Glutamatergic neuron (in vitro differentiated cells): Measurements from ENCODE around the gene CCDC9B. TPM values are rescaled to one million over a fixed set of nuclear protein-coding genes. Genes with fewer than 3 reads are reported as not detected.
A peak's percentile ranks its signal among the peaks of the same experiment; 100 is the strongest.

Experiments used
- DNase-seq: peaks from one replicate; pipeline ENCODE4 v3.0.0; 2022
- H3K27ac Mint-ChIP-seq: one replicate; pipeline ENCODE4 v1.8.0; 2020; ENCODE audit warnings: mild to moderate bottlenecking, mixed read lengths, inconsistent platforms; ENCODE audit not compliant: unreplicated experiment
- H3K27me3 Mint-ChIP-seq: one replicate; pipeline ENCODE4 v1.8.0; 2020; ENCODE audit warnings: mild to moderate bottlenecking, moderate library complexity, mixed read lengths, inconsistent platforms; ENCODE audit not compliant: unreplicated experiment
- H3K36me3 Mint-ChIP-seq: one replicate; pipeline ENCODE4 v1.8.0; 2020; ENCODE audit warnings: mild to moderate bottlenecking, mixed read lengths, inconsistent platforms; ENCODE audit not compliant: unreplicated experiment
- H3K4me1 Mint-ChIP-seq: one replicate; pipeline ENCODE4 v1.8.0; 2020; ENCODE audit warnings: mild to moderate bottlenecking, low read depth, mixed read lengths, inconsistent platforms; ENCODE audit not compliant: unreplicated experiment
- H3K4me3 Mint-ChIP-seq: one replicate; pipeline ENCODE4 v1.8.0; 2020; ENCODE audit warnings: mild to moderate bottlenecking, mixed read lengths, inconsistent platforms; ENCODE audit not compliant: unreplicated experiment
- H3K9me3 Mint-ChIP-seq: one replicate; pipeline ENCODE4 v1.8.0; 2020; ENCODE audit warnings: mild to moderate bottlenecking, moderate library complexity, mixed read lengths, inconsistent platforms; ENCODE audit not compliant: unreplicated experiment
- CTCF ChIP-seq: fragments of 200-600 bp; sonication (generic); IDR thresholded peaks from one replicate; pipeline ENCODE4 v1.5.0; 2021; ENCODE audit not compliant: partially characterized antibody, unreplicated experiment
- total RNA-seq: library from RNA; stranded (reverse); fragmentation: NEBNext Ultra II Directional; extraction: Animal tissue kit (Norgen Biotek cat#: 25700); gene quantifications from one replicate; pipeline ENCODE4 v1.2.1, GENCODE V29; 2021; ENCODE audit not compliant: unreplicated experiment

CCDC9B gene
- total RNA-seq, 1 donor from 2014 or later: 0.49 TPM

DNA sequence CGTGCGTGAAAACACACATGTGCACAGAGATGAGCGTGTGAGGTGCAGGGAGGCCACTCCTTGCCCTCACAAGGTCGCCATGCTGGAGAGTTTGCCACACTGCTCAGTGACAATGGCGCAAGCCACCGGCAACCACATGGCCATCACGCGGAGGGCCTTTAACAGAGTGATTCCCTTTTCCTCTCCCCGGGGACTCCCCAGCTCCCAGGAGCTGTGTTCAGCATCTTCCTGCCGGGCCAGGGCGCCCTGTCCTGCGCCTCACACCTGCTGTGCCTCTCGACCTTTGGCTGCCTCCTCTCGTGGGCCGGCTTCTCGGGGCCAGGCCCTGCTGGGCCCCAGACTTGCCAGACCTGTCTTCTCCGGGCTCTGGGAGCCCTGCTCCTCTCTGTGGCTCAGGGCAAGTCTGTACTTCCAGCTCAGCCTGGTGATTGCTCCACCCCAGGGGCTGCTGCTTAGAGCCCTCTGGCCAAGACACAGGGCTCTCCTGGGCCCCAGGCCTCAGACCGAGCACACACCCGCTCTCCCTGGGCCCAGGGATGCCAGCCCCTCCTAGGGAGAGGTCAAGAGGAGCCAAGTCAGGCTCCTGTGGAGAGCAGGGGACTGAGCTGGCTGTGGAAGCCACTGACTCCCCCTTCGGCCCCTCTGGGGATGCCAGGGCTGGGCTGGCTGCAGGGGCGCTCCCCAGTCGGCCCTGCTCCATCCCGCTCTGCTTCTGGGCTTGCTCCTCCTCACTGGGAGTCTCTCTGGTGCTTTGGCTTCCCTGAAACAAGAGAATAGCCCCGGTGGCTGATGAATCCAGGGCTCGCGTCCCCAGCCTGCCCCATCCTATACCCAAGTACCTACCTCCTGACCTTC, 5.6 kb downstream of the CCDC9B start:
- DNase-seq: no peak
- Mint-ChIP-seq H3K27me3 (peaks cover 14% of the 10 kb centered on the region), H3K4me3 (no peak overlapping the region), H3K9me3 (peaks cover 11% of the 10 kb centered on the region), H3K4me1 (peaks cover 29% of the 10 kb centered on the region), H3K27ac (no peak overlapping the region), H3K36me3 (peaks cover 4% of the 10 kb centered on the region)
- no peak for TF ChIP-seq CTCF

DNA sequence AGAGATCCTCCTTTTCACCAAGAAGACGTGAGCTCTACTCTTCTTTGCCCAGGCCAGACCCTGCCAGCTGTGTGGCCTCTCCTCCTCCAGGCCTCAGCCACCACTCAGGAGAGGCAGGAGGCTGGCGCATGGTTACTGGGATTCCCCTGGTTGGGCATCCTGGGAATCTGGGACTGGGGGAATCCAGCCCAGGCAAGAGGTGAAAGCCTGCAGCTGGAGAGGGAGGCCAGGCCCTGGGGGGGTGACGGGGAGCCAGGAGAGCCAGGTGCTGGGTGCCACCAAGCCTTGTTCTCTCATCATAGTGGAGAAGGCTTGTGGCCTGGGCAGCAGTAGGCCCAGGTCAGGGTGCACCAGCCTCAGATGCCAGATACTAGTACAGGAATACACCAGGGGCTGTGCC, 6.2 kb downstream of the CCDC9B start:
- DNase-seq: no peak
- peaks cover 4% of the 10 kb centered on the region for H3K36me3 Mint-ChIP-seq
- H3K27me3 Mint-ChIP-seq: peaks cover 12% of the 10 kb centered on the region
- no peak overlapping the region for H3K27ac Mint-ChIP-seq
- H3K9me3 Mint-ChIP-seq: peaks cover 11% of the 10 kb centered on the region
- peaks cover 33% of the 10 kb centered on the region for H3K4me1 Mint-ChIP-seq
- H3K4me3 Mint-ChIP-seq: no peak overlapping the region
- TF ChIP-seq CTCF: no peak

- Mint-ChIP-seq H3K36me3 (peaks cover 4% of the 10 kb centered on the region), H3K9me3 (peaks cover 11% of the 10 kb centered on the region), H3K4me3 (peak overlapping the region; percentile 70), H3K4me1 (peaks cover 36% of the 10 kb centered on the region), H3K27me3 (peaks cover 12% of the 10 kb centered on the region), H3K27ac (no peak overlapping the region)
- no peak for DNase-seq
- no peak for TF ChIP-seq CTCF
These were observed 6.7 kb downstream of the CCDC9B start for GRCh38 chr15:40333922-40334492.

DNA sequence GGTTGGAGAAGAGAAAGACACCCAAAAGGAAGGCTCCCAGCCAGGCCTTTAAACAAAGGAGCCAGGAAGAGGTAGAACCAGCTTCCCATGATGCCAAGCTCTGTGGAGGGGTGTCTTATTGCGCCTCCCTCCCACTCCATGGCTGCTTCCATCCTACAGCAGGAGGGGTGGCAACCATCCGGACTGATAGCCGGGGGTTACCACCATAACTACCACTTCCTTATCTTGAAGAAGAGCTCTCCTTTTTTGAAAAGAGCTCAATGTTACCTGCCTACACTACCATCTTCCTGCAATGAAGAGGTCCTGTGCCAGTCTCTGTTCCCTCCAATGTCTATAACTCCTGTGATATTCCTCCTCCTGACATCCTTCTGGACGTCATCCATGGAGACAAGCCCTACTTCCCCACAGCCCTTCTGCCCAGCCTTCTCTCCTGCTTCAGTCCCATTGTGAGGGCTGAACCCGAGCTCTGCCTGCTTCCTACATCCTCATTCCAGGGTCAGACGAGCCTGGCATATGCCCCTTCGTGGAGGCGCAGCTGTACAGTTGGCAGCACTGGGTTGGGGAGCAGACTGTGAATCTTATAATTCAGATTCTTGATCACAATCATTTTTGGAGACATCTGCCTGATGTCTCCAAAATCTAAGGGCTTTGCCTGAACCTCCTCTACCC, 8.5 kb downstream of the CCDC9B start:
- H3K36me3 Mint-ChIP-seq: peaks cover 4% of the 10 kb centered on the region
- H3K9me3 Mint-ChIP-seq: peaks cover 16% of the 10 kb centered on the region

More for the DNA sequence above, 8.5 kb downstream of the CCDC9B start:
- peaks cover 54% of the 10 kb centered on the region for H3K4me1 Mint-ChIP-seq
- DNase-seq: no peak
- no peak for TF ChIP-seq CTCF
- peaks cover 10% of the 10 kb centered on the region for H3K27me3 Mint-ChIP-seq
- peak overlapping the region; percentile 73 for H3K27ac Mint-ChIP-seq
- H3K4me3 Mint-ChIP-seq: peak overlapping the region; percentile 30
